NB4 (cell line): Measurements from ENCODE around the gene PROM2.
"Not testable (repeated sequence)": the region's sequence is repeated elsewhere in the genome, so short reads cannot be mapped to it uniquely, and the experiment has no call there.

Experiments used
- DNase-seq: peaks from one replicate; pipeline ENCODE4 v3.0.0; 2010; ENCODE audit warnings: low read depth
- H3K4me3 ChIP-seq: one replicate; pipeline ENCODE4 v1.5.1; 2011; ENCODE audit warnings: mild to moderate bottlenecking, low read depth, low read length, moderate library complexity
- MYC ChIP-seq: IDR thresholded peaks from 2 replicates; pipeline ENCODE4 v1.6.1; 2011; ENCODE audit warnings: low read depth, low read length
- POLR2A ChIP-seq: IDR thresholded peaks from 2 replicates; pipeline ENCODE4 v1.6.1; 2011; ENCODE audit warnings: mild to moderate bottlenecking; ENCODE audit not compliant: insufficient read length; ENCODE audit errors: extremely low read depth
- TF ChIP-seq, protein P1 (sequence below): IDR thresholded peaks from 2 replicates; pipeline ENCODE4 v1.6.1; 2011; ENCODE audit warnings: low read depth, low read length
- TF ChIP-seq, protein P2 (sequence below): IDR thresholded peaks from one replicate; pipeline ENCODE4 v1.5.1; 2012; ENCODE audit warnings: low read depth, low read length

The PROM2 gene

DNA sequence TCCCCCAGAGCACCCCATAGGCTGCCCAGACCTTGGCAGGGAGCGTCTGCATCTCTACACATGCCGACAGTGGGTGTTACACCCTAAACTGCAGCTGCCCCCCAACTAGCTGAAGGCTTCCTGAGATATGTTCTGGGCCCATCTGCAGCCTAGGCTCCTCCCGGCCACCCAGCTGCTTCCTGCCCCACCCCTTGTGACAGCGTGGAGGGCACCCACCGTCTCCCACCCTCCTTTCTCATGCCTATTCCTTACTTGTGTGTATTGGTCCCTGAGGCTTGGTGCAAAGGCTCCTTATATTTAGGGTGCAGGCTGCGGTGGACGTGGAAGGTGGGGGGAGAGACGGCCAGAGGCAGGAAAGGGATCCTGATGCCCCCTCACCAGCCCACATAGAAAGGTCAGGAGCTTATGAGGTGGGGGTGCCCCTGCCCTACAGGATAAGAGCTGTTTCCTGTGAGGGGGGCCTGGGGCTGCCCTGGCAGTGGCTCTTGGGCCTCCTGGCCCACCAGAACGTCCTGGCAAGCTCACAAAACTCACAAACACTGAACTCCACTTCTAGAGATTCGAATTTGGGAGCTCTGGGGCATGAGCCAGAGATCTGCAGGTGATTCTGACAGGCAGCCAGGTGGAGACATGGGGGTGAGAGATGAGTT is 7.3 kb upstream of the PROM2 start:
- DNase-seq = no peak
- H3K4me3 ChIP-seq = no peak overlapping the region
- TF ChIP-seq, protein P1, sequence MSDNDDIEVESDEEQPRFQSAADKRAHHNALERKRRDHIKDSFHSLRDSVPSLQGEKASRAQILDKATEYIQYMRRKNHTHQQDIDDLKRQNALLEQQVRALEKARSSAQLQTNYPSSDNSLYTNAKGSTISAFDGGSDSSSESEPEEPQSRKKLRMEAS = no peak
- TF ChIP-seq POLR2A (no peak), MYC (no peak)
- TF ChIP-seq, protein P2, sequence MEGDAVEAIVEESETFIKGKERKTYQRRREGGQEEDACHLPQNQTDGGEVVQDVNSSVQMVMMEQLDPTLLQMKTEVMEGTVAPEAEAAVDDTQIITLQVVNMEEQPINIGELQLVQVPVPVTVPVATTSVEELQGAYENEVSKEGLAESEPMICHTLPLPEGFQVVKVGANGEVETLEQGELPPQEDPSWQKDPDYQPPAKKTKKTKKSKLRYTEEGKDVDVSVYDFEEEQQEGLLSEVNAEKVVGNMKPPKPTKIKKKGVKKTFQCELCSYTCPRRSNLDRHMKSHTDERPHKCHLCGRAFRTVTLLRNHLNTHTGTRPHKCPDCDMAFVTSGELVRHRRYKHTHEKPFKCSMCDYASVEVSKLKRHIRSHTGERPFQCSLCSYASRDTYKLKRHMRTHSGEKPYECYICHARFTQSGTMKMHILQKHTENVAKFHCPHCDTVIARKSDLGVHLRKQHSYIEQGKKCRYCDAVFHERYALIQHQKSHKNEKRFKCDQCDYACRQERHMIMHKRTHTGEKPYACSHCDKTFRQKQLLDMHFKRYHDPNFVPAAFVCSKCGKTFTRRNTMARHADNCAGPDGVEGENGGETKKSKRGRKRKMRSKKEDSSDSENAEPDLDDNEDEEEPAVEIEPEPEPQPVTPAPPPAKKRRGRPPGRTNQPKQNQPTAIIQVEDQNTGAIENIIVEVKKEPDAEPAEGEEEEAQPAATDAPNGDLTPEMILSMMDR = no peak

DNA sequence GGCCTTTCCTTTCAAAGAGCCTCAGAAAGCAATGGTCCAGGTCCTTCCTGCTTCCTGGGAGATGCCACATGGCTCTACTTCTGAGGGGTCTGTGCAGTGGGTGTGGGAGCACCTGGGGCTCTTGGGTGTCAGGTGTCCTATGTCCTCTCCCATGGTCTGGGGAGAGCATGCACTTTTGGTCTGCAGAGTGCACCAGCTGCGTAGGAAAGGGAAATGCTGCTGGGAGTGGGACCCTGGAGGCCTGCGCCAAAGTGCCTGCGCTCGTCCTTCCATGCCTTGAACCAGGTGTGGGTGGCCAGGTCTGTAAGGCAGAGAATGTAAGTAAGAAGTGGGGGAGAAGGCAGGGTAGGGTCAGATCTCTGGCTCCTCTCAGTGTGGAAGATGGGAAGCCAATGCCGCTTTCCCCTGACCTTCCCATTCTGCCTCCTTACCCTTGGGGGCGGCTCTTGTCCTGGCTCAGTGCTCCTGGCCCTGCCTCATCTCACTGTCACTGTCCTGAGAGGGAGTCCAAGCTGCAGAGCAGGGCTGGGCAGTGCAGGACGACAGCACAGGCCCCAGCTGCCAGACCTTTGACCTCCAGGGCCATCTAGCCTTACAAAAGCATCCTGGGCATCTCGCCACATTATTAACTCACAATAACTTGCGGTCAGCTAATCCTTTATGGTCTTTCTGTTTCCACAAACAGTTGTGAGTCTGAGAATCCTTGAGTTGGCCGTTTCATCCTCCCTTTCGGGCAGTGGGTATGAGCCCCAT is 6.6 kb upstream of the PROM2 start:
- no peak for DNase-seq
- no peak overlapping the region for H3K4me3 ChIP-seq
- no peak for TF ChIP-seq POLR2A
- no peak for TF ChIP-seq MYC
- TF ChIP-seq, protein P1 = no peak
- TF ChIP-seq, protein P2 = no peak

DNA sequence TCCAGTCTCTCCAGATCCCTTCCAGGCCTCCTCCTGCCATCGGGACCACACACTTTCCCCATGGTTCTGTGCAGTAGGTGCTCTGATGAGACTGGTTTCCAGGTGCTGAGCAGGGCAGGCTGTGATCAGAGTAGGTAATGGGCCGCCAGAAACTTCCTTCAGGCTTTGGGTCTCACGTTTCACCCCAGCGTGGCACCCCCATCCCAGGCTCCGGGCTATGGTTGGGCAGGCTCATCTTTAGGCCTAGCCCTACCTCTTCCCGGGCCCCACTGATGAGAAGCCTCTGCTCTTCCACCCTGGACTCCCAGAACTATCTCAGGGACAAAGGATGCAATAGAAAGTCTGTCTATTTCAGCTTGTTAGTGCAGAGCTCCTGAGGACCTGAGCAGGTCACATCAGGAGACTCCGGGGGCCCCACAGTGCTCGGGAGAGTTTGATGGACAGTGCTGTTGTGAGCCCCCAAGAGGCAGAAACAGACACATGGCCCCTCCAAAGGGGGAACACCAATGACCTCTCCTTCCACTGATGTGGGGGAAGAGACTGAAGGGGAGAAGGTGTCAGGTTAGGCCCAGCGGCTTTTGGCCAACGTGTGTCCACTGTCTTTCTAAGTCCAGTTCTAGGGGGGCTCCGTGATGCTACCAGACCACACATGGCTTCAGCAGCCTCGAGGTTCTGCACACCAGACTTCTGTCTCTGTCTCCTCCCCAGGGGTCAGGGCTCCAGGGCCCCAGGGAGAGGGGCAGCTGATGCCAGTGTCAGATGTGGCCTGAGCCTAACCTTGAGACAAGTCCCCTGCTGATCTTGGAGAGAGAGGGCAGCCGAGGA is 5.8 kb upstream of the PROM2 start:
- no peak overlapping the region for H3K4me3 ChIP-seq
- DNase-seq = no peak
- TF ChIP-seq POLR2A (no peak), MYC (no peak)
- TF ChIP-seq, protein P1 = no peak
- TF ChIP-seq, protein P2 = no peak

DNA sequence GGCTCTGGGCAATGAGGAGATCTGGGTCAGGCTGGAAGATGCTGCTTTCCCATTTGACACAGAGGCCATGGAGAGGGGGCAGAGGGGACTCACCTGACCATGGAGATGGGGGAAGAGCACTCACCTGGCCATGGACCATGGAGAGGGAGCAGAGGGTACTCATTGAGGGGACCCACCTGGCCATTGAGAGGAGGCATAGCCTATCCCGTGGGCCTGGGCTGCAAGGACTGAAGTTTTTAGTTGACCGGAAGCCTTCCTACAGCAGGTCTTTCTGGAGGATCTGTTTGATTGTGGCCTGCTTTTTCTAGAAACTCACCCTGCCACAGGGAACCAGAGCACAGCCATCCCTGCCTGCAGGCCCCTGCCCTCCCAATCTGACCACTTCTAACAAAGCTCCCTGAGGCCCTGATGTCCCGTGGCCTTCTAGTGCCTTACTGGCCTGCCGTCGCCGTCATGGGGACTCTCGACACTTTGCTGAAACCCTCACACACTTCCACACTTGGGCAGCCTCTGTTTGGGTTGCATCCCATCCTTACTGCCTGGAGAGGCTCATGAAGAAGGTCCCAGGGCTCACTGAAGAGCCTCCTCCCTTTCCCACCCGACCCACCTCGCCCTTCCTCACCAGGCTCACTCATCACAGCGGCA is 5.1 kb upstream of the PROM2 start:
- DNase-seq = no peak
- TF ChIP-seq, protein P1 = no peak
- H3K4me3 ChIP-seq = no peak overlapping the region

DNA sequence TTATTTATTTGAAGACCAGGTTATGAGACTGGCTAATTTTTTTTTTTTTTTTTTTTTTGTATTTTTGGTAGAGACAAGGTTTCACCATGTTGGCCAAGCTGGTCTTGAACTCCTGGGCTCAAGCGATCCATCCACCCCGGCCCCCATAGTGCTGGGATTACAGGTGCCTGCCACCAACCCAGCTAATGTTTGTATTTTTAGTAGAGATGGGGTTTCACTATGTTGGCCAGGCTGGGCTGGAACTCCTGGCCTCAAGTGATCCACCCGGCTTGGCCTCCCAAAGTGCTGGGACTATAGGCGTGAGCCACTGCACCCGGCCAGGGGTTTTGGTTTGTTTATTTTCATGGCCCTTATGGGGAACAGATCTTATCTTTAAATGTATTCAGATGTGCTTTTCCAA is 4.5 kb upstream of the PROM2 start:
- DNase-seq, H3K4me3 ChIP-seq: not testable (repeated sequence)

DNA sequence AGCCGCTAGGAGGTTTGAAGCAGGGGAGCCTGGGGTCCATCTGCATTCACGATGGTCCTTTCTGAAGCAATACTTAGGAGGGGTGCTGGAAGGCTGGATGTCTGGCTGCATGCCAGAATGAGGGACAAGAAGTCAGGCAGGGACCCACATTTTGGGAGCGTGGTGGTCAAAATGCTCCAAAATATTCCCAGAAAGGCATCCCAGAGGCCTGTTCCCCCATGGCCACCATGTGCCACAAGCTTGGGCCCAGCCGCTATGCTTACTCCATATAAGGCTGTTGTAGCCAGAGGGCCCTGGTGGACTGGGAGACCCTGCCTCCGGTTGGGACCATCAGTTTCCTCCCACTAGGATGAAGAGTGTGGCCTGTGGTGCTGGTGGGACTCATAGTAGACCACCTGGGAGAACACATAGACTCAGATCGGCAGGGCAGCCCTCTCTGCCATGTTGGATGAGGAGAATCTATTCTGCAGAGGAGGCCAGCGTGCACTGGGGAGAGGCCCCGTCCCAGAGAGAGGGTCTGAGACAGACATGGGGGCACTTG is 3.6 kb upstream of the PROM2 start:
- DNase-seq = no peak

More for the DNA sequence above, 3.6 kb upstream of the PROM2 start:
- TF ChIP-seq MYC = no peak
- no peak for TF ChIP-seq POLR2A
- TF ChIP-seq, protein P2 = no peak
- TF ChIP-seq, protein P1 = no peak
- H3K4me3 ChIP-seq = no peak overlapping the region
